Liver (tissue), 9 donors: ENCODE data around the gene ZNF689. TPM values are rescaled to one million over a fixed set of nuclear protein-coding genes. Genes with fewer than 3 reads are reported as not detected.

Experiments
- DNase-seq: peaks from one replicate; pipeline ENCODE4 v3.0.0-alpha.2; 2017; ENCODE audit warnings: low spot score
- H3K27ac ChIP-seq, 2 donors: one replicate each; pipeline ENCODE4 v1.7.0; 2013; ENCODE audit warnings: inconsistent platforms in 2 of 2, low read length in 2 of 2, control low read depth in 1 of 2, low read depth in 1 of 2, mild to moderate bottlenecking in 1 of 2
- H3K27me3 ChIP-seq, 4 donors: one replicate each; pipeline versions ENCODE4 v1.6.1 to v1.7.0; 2013; ENCODE audit warnings: low read length in 3 of 4, inconsistent platforms in 1 of 4, mild to moderate bottlenecking in 1 of 4, moderate library complexity in 1 of 4; ENCODE audit not compliant: control insufficient read depth in 4 of 4, insufficient read depth in 4 of 4
- H3K36me3 ChIP-seq, 4 donors: one replicate each; pipeline versions ENCODE4 v1.6.1 to v1.7.0; 2013; ENCODE audit warnings: low read length in 3 of 4, mild to moderate bottlenecking in 3 of 4, low read depth in 1 of 4, moderate library complexity in 1 of 4; ENCODE audit not compliant: control insufficient read depth in 4 of 4, insufficient read depth in 3 of 4
- H3K4me1 ChIP-seq, 4 donors: one replicate each; pipeline versions ENCODE4 v1.6.1 to v1.7.0; 2013; ENCODE audit warnings: low read length in 3 of 4, mild to moderate bottlenecking in 3 of 4, moderate library complexity in 1 of 4; ENCODE audit not compliant: control insufficient read depth in 4 of 4, insufficient read depth in 4 of 4
- H3K4me3 ChIP-seq, 3 donors: one replicate each; pipeline versions ENCODE4 v1.6.1 to v1.7.0; 2013; ENCODE audit warnings: low read length in 3 of 3, control low read depth in 1 of 3, low read depth in 1 of 3, mild to moderate bottlenecking in 1 of 3
- H3K9ac ChIP-seq, 2 donors: one replicate each; pipeline ENCODE4 v1.7.0; 2013; ENCODE audit warnings: low read length in 2 of 2, mild to moderate bottlenecking in 2 of 2, moderate library complexity in 2 of 2, control low read depth in 1 of 2, low read depth in 1 of 2
- H3K9me3 ChIP-seq, 4 donors: one replicate each; pipeline versions ENCODE4 v1.6.1 to v1.7.0; 2013; ENCODE audit warnings: low read length in 3 of 4; ENCODE audit not compliant: control insufficient read depth in 4 of 4
- EGR1 ChIP-seq, 2 donors: IDR thresholded peaks; 2 replicates each; pipeline ENCODE4 v1.6.1; 2016 to 2018; ENCODE audit warnings: antibody characterized with exemption in 2 of 2, low read depth in 2 of 2
- FOXA1 ChIP-seq: IDR thresholded peaks from 2 replicates; pipeline ENCODE4 v1.6.1; 2016; ENCODE audit warnings: antibody characterized with exemption
- FOXA2 ChIP-seq: IDR thresholded peaks from 2 replicates; pipeline ENCODE4 v1.6.1; 2016; ENCODE audit warnings: antibody characterized with exemption
- GABPA ChIP-seq, 2 donors: IDR thresholded peaks in 1 of 2; conservative IDR thresholded peaks in 1 of 2; 2 replicates each; pipeline ENCODE4 v1.6.1; 2016; ENCODE audit warnings: antibody characterized with exemption in 2 of 2, mild to moderate bottlenecking in 1 of 2, moderate library complexity in 1 of 2
- HNF4A ChIP-seq, 2 donors: conservative IDR thresholded peaks; 2 replicates each; pipeline ENCODE4 v1.6.1; 2016; ENCODE audit warnings: antibody characterized with exemption in 2 of 2, mild to moderate bottlenecking in 2 of 2
- HNF4G ChIP-seq: IDR thresholded peaks from 2 replicates; pipeline ENCODE4 v1.6.1; 2016; ENCODE audit warnings: antibody characterized with exemption
- JUND ChIP-seq, 2 donors: IDR thresholded peaks; 2 replicates each; pipeline ENCODE4 v1.6.1; 2016; ENCODE audit warnings: antibody characterized with exemption in 2 of 2
- NR2F2 ChIP-seq: IDR thresholded peaks from 2 replicates; pipeline ENCODE4 v1.6.1; 2016; ENCODE audit warnings: antibody characterized with exemption
- RAD21 ChIP-seq, 2 donors: IDR thresholded peaks; 2 replicates each; pipeline ENCODE4 v1.6.1; 2016; ENCODE audit warnings: antibody characterized with exemption in 2 of 2, mild to moderate bottlenecking in 2 of 2
- RXRA ChIP-seq, 2 donors: IDR thresholded peaks; 2 replicates each; pipeline ENCODE4 v1.6.1; 2017 to 2018; ENCODE audit warnings: antibody characterized with exemption in 2 of 2, mild to moderate bottlenecking in 1 of 2
- SP1 ChIP-seq: IDR thresholded peaks from 2 replicates; pipeline ENCODE4 v1.6.1; 2018; ENCODE audit warnings: antibody characterized with exemption, mild to moderate bottlenecking
- TAF1 ChIP-seq: conservative IDR thresholded peaks from 2 replicates; pipeline ENCODE4 v1.6.1; 2016; ENCODE audit warnings: antibody characterized with exemption, mild to moderate bottlenecking
- YY1 ChIP-seq: IDR thresholded peaks from 2 replicates; pipeline ENCODE4 v1.6.1; 2016; ENCODE audit warnings: antibody characterized with exemption, mild to moderate bottlenecking
- ZBTB33 ChIP-seq: IDR thresholded peaks from 2 replicates; pipeline ENCODE4 v1.6.1; 2016; ENCODE audit warnings: antibody characterized with exemption
- WGBS: extraction: QIAGEN DNeasy Blood & Tissue Kit; methylation state at CpG from one replicate; pipeline ENCODE4 v1.1.7; 2013; 5-methylcytosine and 5-hydroxymethylcytosine counted together
- polyA plus RNA-seq, 2 donors: library from polyadenylated mRNA; stranded (reverse) in 1 of 2; unstranded in 1 of 2; fragments of 200-250 nt in 1 of 2; fragments of >200 nt in 1 of 2; fragmentation: Nextera tagmentation in 1 of 2; extraction: Ambion mirVana in 1 of 2; gene quantifications; one replicate each; pipeline versions ENCODE4 v1.2.1 to v1.2.3, GENCODE V29; 2013 to 2015
- total RNA-seq, 2 donors: library from RNA; depleted of rRNA; stranded (reverse); fragments of >200 nt; gene quantifications; one replicate each; pipeline ENCODE4 v1.2.3, GENCODE V29; 2014
- TF ChIP-seq, protein P1 (sequence below): IDR thresholded peaks from 2 replicates; pipeline ENCODE4 v1.6.1; 2016; ENCODE audit warnings: antibody characterized with exemption
- TF ChIP-seq, protein P2 (sequence below): fragments of 150-350 bp; IDR thresholded peaks from 2 replicates; pipeline ENCODE4 v1.5.1; 2017; ENCODE audit warnings: improper control_type of control experiment, low read depth, low read length; ENCODE audit not compliant: missing input control
- TF ChIP-seq, protein P3 (sequence below): IDR thresholded peaks from 2 replicates; pipeline ENCODE4 v1.6.1; 2016; ENCODE audit warnings: antibody characterized with exemption, mild to moderate bottlenecking
- TF ChIP-seq, protein P4 (sequence below): IDR thresholded peaks from 2 replicates; pipeline ENCODE4 v1.6.1; 2016; ENCODE audit warnings: antibody characterized with exemption
- donor health status: healthy.
- donor health status: healthy.
- donor health status: healthy.
- donor health status: healthy.
- donor health status: healthy.

Gene ZNF689
- total and polyA plus RNA-seq, 4 donors, result 2.6 to 5.8 (median 4.3) TPM

DNA sequence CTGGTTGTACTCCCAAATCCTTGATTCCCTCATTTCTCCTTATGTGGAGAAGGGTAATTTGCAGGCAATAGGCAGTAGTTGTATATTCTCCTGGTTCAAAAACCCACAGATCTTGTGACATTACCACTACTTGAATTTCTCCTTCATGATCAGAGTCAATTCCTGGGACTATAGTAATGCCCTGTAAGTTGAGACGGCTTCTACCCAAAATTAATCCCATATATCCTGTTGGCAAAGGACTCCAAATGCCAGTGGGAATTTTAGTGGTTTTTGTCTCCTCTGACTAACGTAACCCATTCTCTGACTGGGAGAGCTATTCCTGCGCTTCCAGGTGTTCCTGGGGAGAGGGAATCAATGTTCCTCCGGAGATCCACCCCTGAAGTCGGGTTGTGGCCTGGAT lies 11.6 kb upstream of the ZNF689 start:
- Histone ChIP-seq H3K9ac (no peak overlapping the region), H3K36me3 (no peaks in the 10 kb centered on the region), H3K27me3 (no peaks in the 10 kb centered on the region), H3K9me3 (no peaks in the 10 kb centered on the region), H3K4me1 (peaks cover 2 to 25% (median 20%) of the 10 kb centered on the region in 4 donors), H3K27ac (no peak overlapping the region), H3K4me3 (no peak overlapping the region)
- WGBS, result 92% methylated on average over 5 of the region's 5 CpGs
- no peak for DNase-seq
- TF ChIP-seq SP1 (no peak), GABPA (IDR thresholded peaks at IDR 0.05 in 1 of 2, conservative IDR thresholded peaks at IDR 0.05 in 1 of 2) (no peak), NR2F2 (no peak), ZBTB33 (no peak), FOXA1 (no peak), TAF1 (no peak), HNF4A (conservative IDR thresholded peaks at IDR 0.05) (no peak), RAD21 (IDR thresholded peaks at IDR 0.05) (no peak), HNF4G (no peak)
- TF ChIP-seq, protein P1, sequence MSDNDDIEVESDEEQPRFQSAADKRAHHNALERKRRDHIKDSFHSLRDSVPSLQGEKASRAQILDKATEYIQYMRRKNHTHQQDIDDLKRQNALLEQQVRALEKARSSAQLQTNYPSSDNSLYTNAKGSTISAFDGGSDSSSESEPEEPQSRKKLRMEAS, result no peak
- TF ChIP-seq, protein P2, sequence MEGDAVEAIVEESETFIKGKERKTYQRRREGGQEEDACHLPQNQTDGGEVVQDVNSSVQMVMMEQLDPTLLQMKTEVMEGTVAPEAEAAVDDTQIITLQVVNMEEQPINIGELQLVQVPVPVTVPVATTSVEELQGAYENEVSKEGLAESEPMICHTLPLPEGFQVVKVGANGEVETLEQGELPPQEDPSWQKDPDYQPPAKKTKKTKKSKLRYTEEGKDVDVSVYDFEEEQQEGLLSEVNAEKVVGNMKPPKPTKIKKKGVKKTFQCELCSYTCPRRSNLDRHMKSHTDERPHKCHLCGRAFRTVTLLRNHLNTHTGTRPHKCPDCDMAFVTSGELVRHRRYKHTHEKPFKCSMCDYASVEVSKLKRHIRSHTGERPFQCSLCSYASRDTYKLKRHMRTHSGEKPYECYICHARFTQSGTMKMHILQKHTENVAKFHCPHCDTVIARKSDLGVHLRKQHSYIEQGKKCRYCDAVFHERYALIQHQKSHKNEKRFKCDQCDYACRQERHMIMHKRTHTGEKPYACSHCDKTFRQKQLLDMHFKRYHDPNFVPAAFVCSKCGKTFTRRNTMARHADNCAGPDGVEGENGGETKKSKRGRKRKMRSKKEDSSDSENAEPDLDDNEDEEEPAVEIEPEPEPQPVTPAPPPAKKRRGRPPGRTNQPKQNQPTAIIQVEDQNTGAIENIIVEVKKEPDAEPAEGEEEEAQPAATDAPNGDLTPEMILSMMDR, result no peak

DNA sequence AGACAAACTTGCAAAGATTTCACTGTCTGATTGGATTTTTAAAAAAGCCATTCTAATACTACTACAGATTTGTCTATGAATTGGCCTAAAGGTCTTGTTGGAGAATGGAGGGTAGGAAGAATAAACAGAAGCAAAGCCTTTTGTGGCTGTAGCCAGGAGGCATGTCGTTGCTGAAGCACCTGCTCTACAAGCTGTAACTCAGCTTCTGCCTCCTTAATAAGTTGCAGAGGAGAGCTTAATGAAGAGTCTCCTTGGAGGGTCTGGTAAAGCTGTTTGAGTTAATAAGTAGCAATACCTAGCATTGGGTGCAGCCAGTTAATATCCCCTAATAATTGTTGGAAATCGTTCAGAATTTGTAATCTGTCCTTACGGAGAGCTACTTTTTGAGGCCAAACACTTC lies 10.0 kb upstream of the ZNF689 start:
- peaks cover 2 to 25% (median 20%) of the 10 kb centered on the region in 4 donors for H3K4me1 ChIP-seq
- 83% methylated on average over 3 of the region's 3 CpGs for WGBS
- no peaks in the 10 kb centered on the region for H3K27me3 ChIP-seq
- TF ChIP-seq RAD21 (IDR thresholded peaks at IDR 0.05) (no peak), HNF4A (conservative IDR thresholded peaks at IDR 0.05) (no peak), SP1 (no peak), YY1 (no peak), HNF4G (no peak), NR2F2 (no peak), EGR1 (IDR thresholded peaks at IDR 0.05; ENCODE audit: low read depth in 2 of 2) (no peak), FOXA2 (no peak), TAF1 (no peak), GABPA (IDR thresholded peaks at IDR 0.05 in 1 of 2, conservative IDR thresholded peaks at IDR 0.05 in 1 of 2) (no peak), JUND (IDR thresholded peaks at IDR 0.05) (no peak), FOXA1 (no peak), ZBTB33 (no peak), RXRA (IDR thresholded peaks at IDR 0.05) (no peak)
- TF ChIP-seq, protein P1, result no peak
- TF ChIP-seq, protein P3, sequence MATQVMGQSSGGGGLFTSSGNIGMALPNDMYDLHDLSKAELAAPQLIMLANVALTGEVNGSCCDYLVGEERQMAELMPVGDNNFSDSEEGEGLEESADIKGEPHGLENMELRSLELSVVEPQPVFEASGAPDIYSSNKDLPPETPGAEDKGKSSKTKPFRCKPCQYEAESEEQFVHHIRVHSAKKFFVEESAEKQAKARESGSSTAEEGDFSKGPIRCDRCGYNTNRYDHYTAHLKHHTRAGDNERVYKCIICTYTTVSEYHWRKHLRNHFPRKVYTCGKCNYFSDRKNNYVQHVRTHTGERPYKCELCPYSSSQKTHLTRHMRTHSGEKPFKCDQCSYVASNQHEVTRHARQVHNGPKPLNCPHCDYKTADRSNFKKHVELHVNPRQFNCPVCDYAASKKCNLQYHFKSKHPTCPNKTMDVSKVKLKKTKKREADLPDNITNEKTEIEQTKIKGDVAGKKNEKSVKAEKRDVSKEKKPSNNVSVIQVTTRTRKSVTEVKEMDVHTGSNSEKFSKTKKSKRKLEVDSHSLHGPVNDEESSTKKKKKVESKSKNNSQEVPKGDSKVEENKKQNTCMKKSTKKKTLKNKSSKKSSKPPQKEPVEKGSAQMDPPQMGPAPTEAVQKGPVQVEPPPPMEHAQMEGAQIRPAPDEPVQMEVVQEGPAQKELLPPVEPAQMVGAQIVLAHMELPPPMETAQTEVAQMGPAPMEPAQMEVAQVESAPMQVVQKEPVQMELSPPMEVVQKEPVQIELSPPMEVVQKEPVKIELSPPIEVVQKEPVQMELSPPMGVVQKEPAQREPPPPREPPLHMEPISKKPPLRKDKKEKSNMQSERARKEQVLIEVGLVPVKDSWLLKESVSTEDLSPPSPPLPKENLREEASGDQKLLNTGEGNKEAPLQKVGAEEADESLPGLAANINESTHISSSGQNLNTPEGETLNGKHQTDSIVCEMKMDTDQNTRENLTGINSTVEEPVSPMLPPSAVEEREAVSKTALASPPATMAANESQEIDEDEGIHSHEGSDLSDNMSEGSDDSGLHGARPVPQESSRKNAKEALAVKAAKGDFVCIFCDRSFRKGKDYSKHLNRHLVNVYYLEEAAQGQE, result no peak
- TF ChIP-seq, protein P2, result no peak
- TF ChIP-seq, protein P4, sequence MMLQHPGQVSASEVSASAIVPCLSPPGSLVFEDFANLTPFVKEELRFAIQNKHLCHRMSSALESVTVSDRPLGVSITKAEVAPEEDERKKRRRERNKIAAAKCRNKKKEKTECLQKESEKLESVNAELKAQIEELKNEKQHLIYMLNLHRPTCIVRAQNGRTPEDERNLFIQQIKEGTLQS, result no peak
- H3K36me3 ChIP-seq, result no peaks in the 10 kb centered on the region
- no peak overlapping the region for H3K27ac ChIP-seq
- H3K4me3 ChIP-seq, result no peak overlapping the region
- DNase-seq, result no peak
- no peaks in the 10 kb centered on the region for H3K9me3 ChIP-seq
- H3K9ac ChIP-seq, result no peak overlapping the region
